ENCODE results near the gene MIEF2. TPM values are rescaled to one million over a fixed set of nuclear protein-coding genes. Genes with fewer than 3 reads are reported as not detected.
"Not testable (repeated sequence)": the region's sequence is repeated elsewhere in the genome, so short reads cannot be mapped to it uniquely, and the experiment has no call there.

Gene MIEF2
- total RNA-seq, 1 experiment from 2014 or later: 11.2 TPM

DNA sequence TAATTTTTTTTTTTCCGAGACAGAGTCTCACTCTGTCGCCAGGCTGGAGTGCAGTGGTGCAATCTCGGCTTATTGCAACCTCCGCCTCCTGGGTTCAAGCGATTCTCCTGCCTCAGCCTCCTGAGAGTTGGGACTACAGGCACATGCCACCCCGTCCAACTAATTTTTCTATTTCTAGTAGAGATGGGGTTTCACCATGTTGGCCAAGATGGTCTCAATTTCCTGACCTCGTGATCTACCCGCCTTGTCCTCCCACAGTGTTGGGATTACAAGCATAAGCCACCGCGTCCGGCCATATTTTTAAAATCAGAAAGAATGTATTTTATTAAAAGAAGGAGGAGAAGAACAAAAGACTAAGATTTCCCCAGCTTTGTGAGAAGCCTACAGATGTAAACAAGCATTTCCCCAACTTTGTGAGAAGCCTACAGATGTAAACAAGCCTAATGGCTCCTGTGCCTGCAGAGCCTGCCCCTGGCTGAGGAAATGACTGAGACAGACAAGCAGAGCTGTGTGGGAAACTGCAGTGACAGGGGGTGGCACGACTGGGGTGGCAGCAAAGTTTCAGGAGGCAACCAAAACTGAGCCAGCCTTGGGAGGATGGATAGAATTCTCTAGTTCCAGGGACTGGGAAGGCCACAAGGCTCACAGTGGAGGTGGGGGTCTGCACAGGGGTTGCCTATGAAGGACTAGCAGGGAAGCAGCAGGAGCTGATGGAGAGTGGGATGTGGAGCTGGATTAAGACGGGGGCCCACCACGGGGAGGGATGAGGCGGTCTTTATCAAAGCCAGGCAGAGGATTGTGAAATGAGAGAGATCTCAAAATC is 31.5 kb downstream of the MIEF2 start:
- no peaks in the 10 kb centered on the region for H3K27me3 ChIP-seq (ENCODE audit: control insufficient read depth, insufficient read depth, low read length)
- no TSS peak for BruUV-seq (replicated peaks)
- no peak overlapping the region for H3K27ac ChIP-seq (ENCODE audit: low read length)
- H3K4me3 ChIP-seq (ENCODE audit: low read depth in 2 of 2, low read length in 2 of 2): no peak overlapping the region
- in situ Hi-C loops (cut with HindIII; ENCODE audit: low pct_unique_long_range_greater_than_20kb, low sequenced_read_pairs): no loop called here
- ChIA-PET POLR2A (no interaction called here), CTCF (no interaction called here)
- H3K4me1 ChIP-seq (ENCODE audit: control insufficient read depth, insufficient read depth, low read length): no peaks in the 10 kb centered on the region
- peaks cover 16% of the 10 kb centered on the region for H3K36me3 ChIP-seq (ENCODE audit: control insufficient read depth, insufficient read depth, low read length)
- ATAC-seq (no peak), DNase-seq (ENCODE audit: low read depth, low spot score) (no peak)
- H3K9me3 ChIP-seq (ENCODE audit: control insufficient read depth, insufficient read depth, low read depth, low read length): no peaks in the 10 kb centered on the region
- TF ChIP-seq POLR2AphosphoS5 (IDR thresholded peaks at IDR 0.05; ENCODE audit: low read depth, low read length) (no peak), SIN3A (IDR thresholded peaks at IDR 0.05; ENCODE audit: borderline replicate concordance, insufficient read depth, low read depth, low read length) (no peak), TCF7L2 (IDR thresholded peaks at IDR 0.05; ENCODE audit: low read depth, low read length) (no peak)
- TF ChIP-seq, protein P1, sequence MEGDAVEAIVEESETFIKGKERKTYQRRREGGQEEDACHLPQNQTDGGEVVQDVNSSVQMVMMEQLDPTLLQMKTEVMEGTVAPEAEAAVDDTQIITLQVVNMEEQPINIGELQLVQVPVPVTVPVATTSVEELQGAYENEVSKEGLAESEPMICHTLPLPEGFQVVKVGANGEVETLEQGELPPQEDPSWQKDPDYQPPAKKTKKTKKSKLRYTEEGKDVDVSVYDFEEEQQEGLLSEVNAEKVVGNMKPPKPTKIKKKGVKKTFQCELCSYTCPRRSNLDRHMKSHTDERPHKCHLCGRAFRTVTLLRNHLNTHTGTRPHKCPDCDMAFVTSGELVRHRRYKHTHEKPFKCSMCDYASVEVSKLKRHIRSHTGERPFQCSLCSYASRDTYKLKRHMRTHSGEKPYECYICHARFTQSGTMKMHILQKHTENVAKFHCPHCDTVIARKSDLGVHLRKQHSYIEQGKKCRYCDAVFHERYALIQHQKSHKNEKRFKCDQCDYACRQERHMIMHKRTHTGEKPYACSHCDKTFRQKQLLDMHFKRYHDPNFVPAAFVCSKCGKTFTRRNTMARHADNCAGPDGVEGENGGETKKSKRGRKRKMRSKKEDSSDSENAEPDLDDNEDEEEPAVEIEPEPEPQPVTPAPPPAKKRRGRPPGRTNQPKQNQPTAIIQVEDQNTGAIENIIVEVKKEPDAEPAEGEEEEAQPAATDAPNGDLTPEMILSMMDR (IDR thresholded peaks at IDR 0.05): no peak
- TF ChIP-seq, protein P2, sequence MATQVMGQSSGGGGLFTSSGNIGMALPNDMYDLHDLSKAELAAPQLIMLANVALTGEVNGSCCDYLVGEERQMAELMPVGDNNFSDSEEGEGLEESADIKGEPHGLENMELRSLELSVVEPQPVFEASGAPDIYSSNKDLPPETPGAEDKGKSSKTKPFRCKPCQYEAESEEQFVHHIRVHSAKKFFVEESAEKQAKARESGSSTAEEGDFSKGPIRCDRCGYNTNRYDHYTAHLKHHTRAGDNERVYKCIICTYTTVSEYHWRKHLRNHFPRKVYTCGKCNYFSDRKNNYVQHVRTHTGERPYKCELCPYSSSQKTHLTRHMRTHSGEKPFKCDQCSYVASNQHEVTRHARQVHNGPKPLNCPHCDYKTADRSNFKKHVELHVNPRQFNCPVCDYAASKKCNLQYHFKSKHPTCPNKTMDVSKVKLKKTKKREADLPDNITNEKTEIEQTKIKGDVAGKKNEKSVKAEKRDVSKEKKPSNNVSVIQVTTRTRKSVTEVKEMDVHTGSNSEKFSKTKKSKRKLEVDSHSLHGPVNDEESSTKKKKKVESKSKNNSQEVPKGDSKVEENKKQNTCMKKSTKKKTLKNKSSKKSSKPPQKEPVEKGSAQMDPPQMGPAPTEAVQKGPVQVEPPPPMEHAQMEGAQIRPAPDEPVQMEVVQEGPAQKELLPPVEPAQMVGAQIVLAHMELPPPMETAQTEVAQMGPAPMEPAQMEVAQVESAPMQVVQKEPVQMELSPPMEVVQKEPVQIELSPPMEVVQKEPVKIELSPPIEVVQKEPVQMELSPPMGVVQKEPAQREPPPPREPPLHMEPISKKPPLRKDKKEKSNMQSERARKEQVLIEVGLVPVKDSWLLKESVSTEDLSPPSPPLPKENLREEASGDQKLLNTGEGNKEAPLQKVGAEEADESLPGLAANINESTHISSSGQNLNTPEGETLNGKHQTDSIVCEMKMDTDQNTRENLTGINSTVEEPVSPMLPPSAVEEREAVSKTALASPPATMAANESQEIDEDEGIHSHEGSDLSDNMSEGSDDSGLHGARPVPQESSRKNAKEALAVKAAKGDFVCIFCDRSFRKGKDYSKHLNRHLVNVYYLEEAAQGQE (IDR thresholded peaks at IDR 0.05; ENCODE audit: insufficient read depth in 1 of 2, low read depth in 2 of 2, low read length in 1 of 2): no peak
- intact Hi-C loops (cut with micrococcal nuclease; ENCODE audit: unreplicated experiment): no loop called here

DNA sequence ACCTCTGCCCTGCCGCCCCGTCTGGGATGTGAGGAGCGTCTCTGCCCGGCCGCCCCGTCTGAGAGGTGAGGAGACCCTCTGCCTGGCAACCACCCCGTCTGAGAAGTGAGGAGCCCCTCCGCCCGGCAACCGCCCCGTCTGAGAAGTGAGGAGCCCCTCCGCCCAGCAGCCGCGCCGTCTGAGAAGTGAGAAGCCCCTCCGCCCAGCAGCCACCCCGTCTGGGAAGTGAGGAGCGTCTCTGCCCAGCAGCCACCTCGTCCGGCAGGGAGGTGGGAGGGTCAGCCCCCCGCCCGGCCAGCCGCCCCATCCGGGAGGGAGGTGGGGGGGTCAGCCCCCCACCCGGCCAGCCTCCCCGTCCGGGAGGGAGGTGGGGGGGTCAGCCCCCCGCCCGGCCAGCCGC is 37.6 kb downstream of the MIEF2 start:
- intact Hi-C loops (cut with micrococcal nuclease; ENCODE audit: unreplicated experiment); ATAC-seq; H3K4me3 ChIP-seq (ENCODE audit: low read depth in 2 of 2, low read length in 2 of 2); POLR2A ChIA-PET; H3K9me3 ChIP-seq (ENCODE audit: control insufficient read depth, insufficient read depth, low read depth, low read length); CTCF ChIA-PET; BruUV-seq (replicated peaks); H3K4me1 ChIP-seq (ENCODE audit: control insufficient read depth, insufficient read depth, low read length); DNase-seq (ENCODE audit: low read depth, low spot score); in situ Hi-C loops (cut with HindIII; ENCODE audit: low pct_unique_long_range_greater_than_20kb, low sequenced_read_pairs); H3K27me3 ChIP-seq (ENCODE audit: control insufficient read depth, insufficient read depth, low read length); H3K27ac ChIP-seq (ENCODE audit: low read length): not testable (repeated sequence)
- H3K36me3 ChIP-seq (ENCODE audit: control insufficient read depth, insufficient read depth, low read length): peaks cover 10% of the 10 kb centered on the region

Measured in Panc1 (cell line).